Effector memory CD8-positive, alpha-beta T cell (primary cell): Measurements from ENCODE around the gene ZNF181.

Experiments
- ATAC-seq: fragments of 150-1000 bp; cut with Tn5 transposase; replicated peaks from 2 replicates; pipeline ENCODE4 v1.10.0; 2021; ENCODE audit warnings: mild to moderate bottlenecking, moderate library complexity
- DNase-seq, 3 experiments: peaks; one replicate each; pipeline ENCODE4 v3.0.0; 2021
- H3K27ac Mint-ChIP-seq, 2 donors: one replicate each; pipeline ENCODE4 v1.8.0; 2022; ENCODE audit warnings: mild to moderate bottlenecking in 2 of 2, mixed read lengths in 2 of 2, moderate library complexity in 2 of 2
- H3K27me3 Mint-ChIP-seq, 2 donors: one replicate each; pipeline ENCODE4 v1.8.0; 2022; ENCODE audit warnings: mixed read lengths in 2 of 2
- H3K36me3 Mint-ChIP-seq: one replicate; pipeline ENCODE4 v1.8.0; 2022; ENCODE audit warnings: mild to moderate bottlenecking, moderate library complexity, mixed read lengths; ENCODE audit not compliant: insufficient read depth
- H3K4me1 Mint-ChIP-seq, 2 donors: one replicate each; pipeline ENCODE4 v1.8.0; 2022; ENCODE audit warnings: low read depth in 2 of 2, mixed read lengths in 2 of 2
- H3K4me3 Mint-ChIP-seq, 2 donors: one replicate each; pipeline ENCODE4 v1.8.0; 2022; ENCODE audit warnings: mild to moderate bottlenecking in 2 of 2, mixed read lengths in 2 of 2, moderate library complexity in 2 of 2
- H3K9me3 Mint-ChIP-seq, 2 donors: one replicate each; pipeline ENCODE4 v1.8.0; 2022; ENCODE audit warnings: mixed read lengths in 2 of 2

Gene ZNF181

DNA sequence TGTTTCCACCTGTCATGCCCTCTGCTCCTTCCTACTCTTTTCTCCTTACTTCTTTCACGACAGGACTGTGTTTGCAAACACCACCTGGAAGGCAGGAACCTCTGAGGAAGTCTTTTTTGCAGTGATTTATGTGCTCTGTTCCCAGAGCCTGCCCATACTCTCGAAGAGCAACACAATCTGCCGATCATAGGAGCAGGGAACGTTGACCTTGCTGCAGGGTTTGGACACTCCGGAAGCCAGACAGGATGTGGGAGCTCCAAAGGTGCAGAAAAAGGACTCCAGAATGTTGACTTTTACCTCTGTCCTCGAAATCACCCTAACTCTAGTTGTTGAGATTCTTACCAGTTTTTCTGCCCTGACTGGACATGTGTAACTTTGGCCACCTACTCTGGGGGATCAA lies 8.6 kb upstream of the ZNF181 start:
- ATAC-seq, result no peak
- Mint-ChIP-seq H3K4me1 (no peaks in the 10 kb centered on the region), H3K27me3 (peaks cover 45 to 63% of the 10 kb centered on the region in 2 donors), H3K36me3 (peaks cover 2% of the 10 kb centered on the region), H3K4me3 (no peak overlapping the region), H3K27ac (no peak overlapping the region), H3K9me3 (no peaks in the 10 kb centered on the region)
- no peak for DNase-seq

DNA sequence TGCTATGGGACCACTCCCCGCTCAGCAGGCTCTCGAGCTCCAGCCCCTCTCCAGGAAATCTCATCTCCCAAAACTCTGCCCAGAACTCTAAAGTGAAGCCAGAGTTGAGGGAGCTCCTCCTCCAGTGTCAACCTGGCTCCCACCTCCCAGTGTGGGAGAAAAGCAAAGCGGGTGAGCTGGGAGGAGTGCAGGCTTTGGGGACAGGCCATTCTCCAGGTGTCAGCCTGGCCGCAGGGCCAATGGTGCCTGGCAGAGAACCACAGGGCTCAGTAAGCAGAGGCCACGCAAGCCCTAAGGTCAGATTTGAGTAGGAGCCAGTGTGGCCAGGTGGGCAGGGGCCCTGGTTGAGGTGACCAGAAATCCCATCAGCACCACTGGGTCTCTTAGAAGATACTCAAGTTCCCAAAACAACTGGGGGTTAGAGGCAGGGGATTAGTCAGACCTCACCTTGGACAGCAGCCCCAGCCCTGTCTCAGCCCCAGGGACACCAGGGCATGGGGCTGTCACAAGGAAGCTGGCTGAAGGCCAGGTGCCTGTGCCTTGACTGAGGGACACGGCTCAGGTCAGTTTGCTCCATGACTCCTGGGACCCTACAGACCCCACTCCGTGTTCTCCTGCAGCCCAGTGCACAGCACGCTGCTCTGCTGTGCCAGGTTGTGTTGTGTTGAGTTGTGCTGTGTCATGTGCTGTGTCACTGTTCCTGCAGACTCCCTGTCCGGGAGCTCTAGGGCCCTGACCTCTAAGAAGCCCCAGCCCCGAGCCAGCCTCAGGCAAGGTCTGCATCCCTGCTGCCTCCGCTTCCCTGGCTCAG lies 2.8 kb upstream of the ZNF181 start:
- Mint-ChIP-seq H3K4me1 (peaks cover 18% of the 10 kb centered on the region in 2 donors), H3K4me3 (no peak overlapping the region), H3K36me3 (peaks cover 3% of the 10 kb centered on the region), H3K9me3 (peaks cover 4 to 8% of the 10 kb centered on the region in 2 donors), H3K27me3 (peaks cover 20 to 30% of the 10 kb centered on the region in 2 donors), H3K27ac (no peak overlapping the region)
- ATAC-seq (no peak), DNase-seq (no peak)

DNA sequence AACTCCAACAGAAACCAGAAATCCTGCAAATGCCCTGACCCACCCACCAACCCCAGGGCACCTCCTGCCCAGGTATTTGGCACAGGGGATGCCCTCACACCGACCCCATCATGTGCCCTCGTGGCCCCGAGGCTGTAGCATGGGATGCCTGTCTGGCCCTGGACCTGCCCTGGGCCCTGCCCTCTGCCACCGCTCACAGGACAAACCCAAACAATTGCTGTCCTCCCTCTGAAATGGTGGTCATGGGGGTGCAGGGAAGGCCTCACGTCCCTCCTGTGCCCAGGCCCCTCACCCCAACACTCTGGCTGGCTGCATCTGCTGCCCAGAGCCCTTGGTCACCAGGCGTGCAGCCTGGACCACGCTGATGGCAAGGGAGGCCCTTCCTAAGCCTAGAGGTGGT lies 2.1 kb upstream of the ZNF181 start:
- Mint-ChIP-seq H3K9me3 (peaks cover 4 to 8% of the 10 kb centered on the region in 2 donors), H3K27me3 (peaks cover 12 to 23% of the 10 kb centered on the region in 2 donors), H3K4me1 (peaks cover 18 to 19% of the 10 kb centered on the region in 2 donors), H3K4me3 (no peak overlapping the region), H3K36me3 (peaks cover 3% of the 10 kb centered on the region), H3K27ac (no peak overlapping the region)
- ATAC-seq, result no peak
- no peak for DNase-seq

DNA sequence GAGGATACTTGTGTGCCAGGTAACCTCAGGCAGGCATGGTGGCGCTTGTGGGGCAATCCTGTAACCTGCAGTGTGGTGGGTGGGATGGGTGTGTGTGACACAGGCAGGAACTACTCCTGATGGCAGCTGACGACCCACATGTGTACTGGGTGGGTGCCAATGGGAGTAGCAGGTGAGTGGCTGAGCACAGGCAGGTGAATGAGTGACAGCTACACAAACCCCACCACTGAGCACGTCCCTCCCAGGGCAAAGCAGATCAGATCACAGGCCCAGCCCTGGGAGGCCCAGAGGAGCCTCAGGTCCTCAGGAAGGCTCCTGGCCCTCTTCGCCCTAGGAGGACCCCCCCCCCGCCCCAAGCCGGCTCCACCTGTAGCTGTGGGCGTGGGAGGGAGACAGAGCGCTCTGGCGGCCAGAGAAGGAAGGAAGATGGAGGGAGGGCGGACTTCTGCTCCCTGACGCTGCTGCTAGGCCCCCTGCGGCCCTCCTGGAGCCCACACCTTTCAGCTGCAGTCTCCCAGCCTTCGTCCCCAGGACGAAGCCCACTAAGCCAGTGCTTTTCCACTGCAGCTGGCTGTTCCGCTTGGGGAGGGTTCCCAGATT lies 1.3 kb upstream of the ZNF181 start:
- no peak for DNase-seq
- Mint-ChIP-seq H3K36me3 (peaks cover 3% of the 10 kb centered on the region), H3K4me3 (peak overlapping the region; percentile 51 to 60), H3K27me3 (peaks cover 5 to 15% of the 10 kb centered on the region in 2 donors), H3K27ac (no peak overlapping the region), H3K9me3 (peaks cover 4 to 8% of the 10 kb centered on the region in 2 donors), H3K4me1 (peaks cover 18 to 19% of the 10 kb centered on the region in 2 donors)
- ATAC-seq, result no peak

DNA sequence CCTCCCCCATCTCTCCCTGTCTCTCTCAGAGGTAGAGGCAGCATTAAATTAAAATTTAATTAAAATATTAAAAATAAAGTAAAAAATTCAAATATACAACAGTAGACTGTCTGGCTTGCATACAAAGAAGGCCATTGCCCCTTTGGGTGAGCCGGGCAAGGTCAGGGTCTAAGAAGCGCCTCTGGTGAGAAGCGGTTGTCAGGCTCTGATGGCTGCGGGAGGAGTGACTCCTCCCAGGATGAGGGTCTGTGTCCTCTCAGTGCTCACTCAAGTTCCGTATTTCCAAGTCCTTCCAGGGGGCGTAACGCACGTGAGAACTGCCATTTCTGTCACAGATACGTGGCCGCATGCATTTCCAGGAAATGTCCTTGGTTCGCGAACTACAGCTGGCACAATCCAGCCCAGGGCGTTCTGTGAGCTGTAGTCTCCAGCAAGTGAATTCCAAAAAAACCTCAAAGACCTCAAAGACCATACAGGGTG lies 737 bp upstream of the ZNF181 start:
- DNase-seq, result no peak
- Mint-ChIP-seq H3K27ac (peak overlapping the region; percentile 95 to 96), H3K4me3 (peak overlapping the region; percentile 83 to 93), H3K36me3 (peaks cover 7% of the 10 kb centered on the region), H3K4me1 (peaks cover 18 to 19% of the 10 kb centered on the region in 2 donors), H3K9me3 (peaks cover 4 to 8% of the 10 kb centered on the region in 2 donors), H3K27me3 (peaks cover 0 to 9% of the 10 kb centered on the region in 2 donors)
- peak; percentile 11 for ATAC-seq

DNA sequence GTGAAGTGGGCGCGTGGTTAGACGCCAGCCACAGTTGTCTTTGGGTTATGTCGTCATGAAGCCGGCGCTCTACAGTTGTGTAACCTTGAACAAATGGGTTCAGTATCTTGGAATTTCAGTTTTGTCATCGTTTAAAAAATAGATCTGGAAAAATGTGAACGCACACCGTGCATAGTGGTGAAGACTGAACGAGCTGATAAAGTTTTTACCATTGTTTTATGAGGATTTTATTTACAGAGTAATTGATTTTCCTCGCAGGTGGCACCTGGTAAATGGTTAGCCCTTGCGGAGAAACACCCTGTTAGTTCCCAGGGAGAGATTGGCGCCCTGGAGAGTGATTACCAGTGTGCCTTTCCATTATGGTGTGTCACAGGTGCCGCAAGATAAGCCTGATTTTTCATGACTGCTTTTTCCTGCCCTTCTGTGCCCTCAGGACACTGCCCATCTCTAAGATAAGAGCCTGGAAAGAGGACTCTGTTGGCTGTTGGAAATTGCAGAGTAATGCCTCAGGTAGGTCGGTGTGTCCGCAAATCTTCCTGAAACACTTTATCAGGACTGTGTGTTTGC lies 577 bp downstream of the ZNF181 start:
- Mint-ChIP-seq H3K4me1 (peaks cover 18 to 19% of the 10 kb centered on the region in 2 donors), H3K27ac (peak overlapping the region; percentile 95 to 96), H3K36me3 (peaks cover 7% of the 10 kb centered on the region), H3K27me3 (peaks cover 0 to under 1% of the 10 kb centered on the region in 2 donors), H3K9me3 (peaks cover 7 to 18% of the 10 kb centered on the region in 2 donors), H3K4me3 (peak overlapping the region; percentile 83 to 93)
- ATAC-seq (no peak), DNase-seq (no peak)

DNA sequence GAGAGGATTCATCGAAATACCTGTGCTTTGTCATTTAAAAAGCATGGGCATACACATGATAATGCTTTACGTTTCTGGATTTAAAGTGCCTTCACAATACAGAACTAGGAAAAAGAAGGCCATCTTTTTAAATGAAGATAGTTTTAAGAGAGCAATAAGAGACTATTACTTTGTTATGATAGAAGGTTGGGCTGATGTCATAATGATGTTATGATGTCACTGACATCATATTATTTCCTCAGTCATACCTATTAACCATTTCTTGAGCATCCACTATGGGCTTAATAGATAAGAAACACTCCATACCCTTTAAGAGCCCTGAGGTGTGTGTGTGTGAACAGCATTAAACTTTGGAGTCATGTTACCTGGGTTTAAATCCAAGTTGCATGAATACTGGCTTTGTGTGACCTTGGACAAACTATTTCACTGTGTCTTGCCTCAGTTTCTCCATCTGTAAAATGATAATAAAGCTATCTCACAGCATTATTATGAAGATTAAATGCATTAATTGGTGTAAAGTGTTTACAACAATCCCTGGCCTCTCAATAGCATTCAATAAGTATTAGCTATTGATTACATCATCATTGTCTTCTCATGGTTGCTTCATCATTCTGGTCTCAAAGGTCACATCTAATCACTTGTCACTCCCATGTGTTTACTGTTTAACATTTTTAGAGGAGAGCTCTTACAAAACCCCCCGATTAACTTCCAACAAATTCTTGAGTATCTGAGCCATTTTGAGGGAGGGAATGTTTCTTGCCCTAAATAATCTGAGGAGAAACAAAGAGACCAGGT lies 11.1 kb downstream of the ZNF181 start:
- Mint-ChIP-seq H3K9me3 (peaks cover 17 to 32% of the 10 kb centered on the region in 2 donors), H3K4me1 (no peaks in the 10 kb centered on the region), H3K4me3 (no peak overlapping the region), H3K27ac (no peak overlapping the region), H3K27me3 (peaks cover 0 to 6% of the 10 kb centered on the region in 2 donors), H3K36me3 (peaks cover 13% of the 10 kb centered on the region)
- no peak for ATAC-seq
- DNase-seq, result no peak

DNA sequence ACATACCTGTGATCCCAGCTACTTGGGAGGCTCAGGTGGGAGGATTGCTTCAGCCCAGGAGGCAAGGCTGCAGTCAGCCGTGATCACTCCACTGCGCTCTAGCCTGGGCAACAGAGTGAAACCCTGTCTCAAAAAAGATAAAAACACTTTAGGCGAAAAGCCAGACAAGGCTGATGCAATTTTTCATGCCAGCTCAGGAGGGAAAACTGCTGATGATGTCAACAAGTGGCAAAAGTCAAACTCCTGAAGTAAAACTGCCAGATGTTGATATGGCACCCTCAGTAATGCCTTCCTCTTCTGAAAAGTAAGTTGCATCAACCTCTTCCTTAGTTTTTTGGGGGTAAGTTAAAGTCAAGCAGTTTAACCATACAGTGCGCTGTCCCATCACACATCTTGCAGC lies 23.4 kb downstream of the ZNF181 start:
- Mint-ChIP-seq H3K27ac (no peak overlapping the region), H3K4me3 (no peak overlapping the region), H3K9me3 (peaks cover 13 to 26% of the 10 kb centered on the region in 2 donors), H3K36me3 (no peaks in the 10 kb centered on the region), H3K4me1 (no peaks in the 10 kb centered on the region), H3K27me3 (no peaks in the 10 kb centered on the region)
- no peak for ATAC-seq
- DNase-seq, result no peak

DNA sequence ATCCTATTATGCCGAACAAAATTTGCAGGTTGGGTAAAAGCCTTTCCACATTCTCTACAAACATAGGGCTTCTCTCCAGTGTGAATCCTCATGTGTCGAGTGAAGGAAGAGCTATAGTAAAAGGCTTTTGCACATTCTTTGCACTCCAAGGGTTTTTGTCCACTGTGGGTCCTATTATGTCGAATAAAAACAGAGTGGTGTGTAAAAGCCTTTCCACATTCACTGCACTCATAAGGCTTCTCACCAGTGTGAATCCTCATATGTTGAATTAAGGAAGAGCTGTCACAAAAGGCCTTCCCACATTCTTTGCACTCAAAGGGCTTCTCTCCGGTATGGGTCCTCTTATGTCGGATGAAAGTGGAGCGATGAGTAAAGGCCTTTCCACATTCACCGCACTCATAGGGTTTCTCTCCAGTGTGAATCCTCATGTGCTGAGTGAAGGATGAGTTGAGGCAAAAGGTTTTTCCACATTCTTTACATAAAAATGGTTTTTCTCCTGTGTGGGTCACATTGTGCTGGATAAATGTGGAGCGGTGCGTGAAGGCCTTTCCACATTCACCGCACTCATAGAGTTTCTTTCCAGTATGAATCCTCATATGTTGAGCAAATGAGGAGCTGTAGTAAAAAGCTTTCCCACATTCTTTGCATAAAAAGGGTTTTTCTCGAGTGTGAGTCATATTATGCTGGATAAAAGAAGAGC lies 25.3 kb downstream of the ZNF181 start:
- ATAC-seq (no peak), DNase-seq (no peak)
- H3K4me3 Mint-ChIP-seq, result no peak overlapping the region
- no peaks in the 10 kb centered on the region for H3K27me3 Mint-ChIP-seq
- peaks cover 12 to 28% of the 10 kb centered on the region in 2 donors for H3K9me3 Mint-ChIP-seq
- no peaks in the 10 kb centered on the region for H3K4me1 Mint-ChIP-seq
- no peaks in the 10 kb centered on the region for H3K36me3 Mint-ChIP-seq
- H3K27ac Mint-ChIP-seq, result no peak overlapping the region

DNA sequence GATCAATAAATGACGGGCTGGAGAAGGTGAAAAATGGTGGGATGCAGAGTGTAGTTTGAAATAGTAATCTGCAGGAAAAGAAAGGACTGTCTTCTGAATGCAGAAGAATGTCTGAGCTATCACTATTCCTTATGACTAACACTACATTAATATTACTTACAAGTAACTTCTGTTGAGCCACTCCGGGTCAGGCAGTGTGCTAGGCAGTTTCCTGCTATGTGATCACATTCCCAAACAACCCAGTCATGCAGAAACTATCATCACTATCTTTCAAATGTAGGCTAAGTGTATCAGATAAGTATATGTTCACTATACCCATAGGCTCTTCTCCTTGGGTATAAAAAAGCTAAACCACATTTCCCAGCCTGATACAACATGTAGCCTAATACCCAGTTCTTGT lies 32.3 kb downstream of the ZNF181 start:
- no peaks in the 10 kb centered on the region for H3K27me3 Mint-ChIP-seq
- H3K9me3 Mint-ChIP-seq, result peaks cover 11 to 16% of the 10 kb centered on the region in 2 donors
- DNase-seq, result no peak
- no peak overlapping the region for H3K27ac Mint-ChIP-seq
- H3K36me3 Mint-ChIP-seq, result peaks cover 4% of the 10 kb centered on the region
- peaks cover 2% of the 10 kb centered on the region in 2 donors for H3K4me1 Mint-ChIP-seq
- no peak for ATAC-seq
- H3K4me3 Mint-ChIP-seq, result no peak overlapping the region

DNA sequence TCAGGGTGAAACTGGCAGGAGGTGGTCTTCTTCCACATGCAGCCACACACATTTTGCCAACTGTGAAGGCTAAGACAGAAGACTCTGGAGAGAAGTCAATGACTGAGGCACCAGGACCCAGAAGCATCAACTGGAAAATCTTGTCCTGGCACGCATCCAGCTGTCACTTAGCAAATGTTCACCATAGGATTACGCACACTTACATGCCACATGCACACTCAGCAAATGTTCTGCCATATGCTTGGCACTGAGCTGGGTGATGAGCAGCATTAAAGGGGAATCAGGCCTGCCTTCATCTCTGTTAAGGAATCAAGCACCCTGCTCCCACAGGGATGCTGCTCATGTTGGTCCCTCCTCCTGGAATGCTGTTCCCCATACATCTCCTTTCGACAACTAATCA lies 33.9 kb downstream of the ZNF181 start:
- Mint-ChIP-seq H3K27ac (no peak overlapping the region), H3K27me3 (no peaks in the 10 kb centered on the region)

DNA sequence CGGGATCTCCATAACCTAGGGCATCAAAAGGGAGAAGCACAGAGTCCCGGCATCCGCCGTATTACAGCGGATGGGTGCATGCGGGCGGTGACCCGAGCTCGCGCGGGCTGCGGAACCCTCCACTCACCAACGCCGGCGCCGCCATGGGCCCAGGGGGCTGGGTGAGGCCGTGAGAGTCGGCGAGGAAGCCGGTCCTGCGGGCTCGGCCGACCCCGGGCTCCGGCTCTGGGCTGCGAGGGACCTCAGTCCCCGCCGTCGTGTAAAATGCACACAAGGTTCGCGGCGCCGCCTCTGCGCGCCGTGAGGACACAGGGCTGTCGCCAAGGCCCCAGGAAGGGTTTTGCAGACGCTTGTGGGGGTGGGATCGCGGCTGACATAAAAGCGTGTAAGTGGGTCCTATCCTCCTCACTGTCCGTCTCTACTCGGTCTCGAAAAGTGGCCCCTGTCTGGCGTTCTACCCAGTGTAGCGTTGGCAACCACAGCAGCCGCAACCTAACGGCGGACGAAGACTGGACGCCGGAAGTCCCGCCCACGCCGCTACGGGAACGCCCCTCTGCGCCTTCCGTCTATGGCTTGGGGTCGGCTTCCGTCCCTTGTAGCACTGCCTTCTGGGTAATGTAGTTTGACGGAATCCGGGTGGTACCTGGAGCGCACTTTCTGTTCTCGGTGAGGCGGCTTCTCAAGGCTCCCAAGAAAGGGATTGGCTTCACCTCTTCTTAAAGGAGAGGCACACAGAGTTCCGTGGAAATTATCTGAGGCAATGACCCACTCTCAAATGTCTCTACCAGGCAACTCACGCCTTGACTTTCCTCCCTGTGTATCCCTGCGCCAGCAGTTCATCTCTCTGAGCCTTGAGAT lies 38.9 kb downstream of the ZNF181 start, which contains the start of gene ZNF599:
Gene ZNF599 (minus strand): TSS at position 519 of the 858 bp plus-strand sequence. CDS start 374 bp downstream, at position 145.
- Mint-ChIP-seq H3K36me3 (peaks cover 7% of the 10 kb centered on the region), H3K4me3 (peak within 1 kb of the TSS; percentile 85 to 86), H3K4me1 (peaks cover 14 to 15% of the 10 kb centered on the region in 2 donors), H3K27me3 (peaks cover 5 to 9% of the 10 kb centered on the region in 2 donors), H3K9me3 (no peaks in the 10 kb centered on the region), H3K27ac (peak within 1 kb of the TSS; percentile 87 to 90)
- peak; percentile 97 for ATAC-seq
- DNase-seq, result peak; percentile 86 to 87 (median 87)

More for the DNA sequence above, 33.9 kb downstream of the ZNF181 start:
- H3K36me3 Mint-ChIP-seq, result peaks cover 8% of the 10 kb centered on the region
- ATAC-seq, result no peak
- no peak overlapping the region for H3K4me3 Mint-ChIP-seq
- peaks cover 11 to 14% of the 10 kb centered on the region in 2 donors for H3K4me1 Mint-ChIP-seq
- DNase-seq, result no peak
- peaks cover 7 to 11% of the 10 kb centered on the region in 2 donors for H3K9me3 Mint-ChIP-seq
